Keratinocyte (primary cell): ENCODE results near the gene GPS1. TPM values are rescaled to one million over a fixed set of nuclear protein-coding genes. Genes with fewer than 3 reads are reported as not detected.

Experiments used
- DNase-seq: peaks from one replicate; pipeline ENCODE4 v3.0.0-alpha.2; 2011; ENCODE audit warnings: low read depth, missing footprints, low spot score
- FAIRE-seq: peaks from 2 replicates; lab custom pipeline; 2011; peaks lifted over from hg19 to GRCh38; lab: Jason Lieb, UNC
- H2AFZ ChIP-seq: 2 replicates; pipeline ENCODE4 v1.6.0; 2012; ENCODE audit warnings: low read length, control low read depth, inconsistent platforms; ENCODE audit not compliant: control insufficient read depth
- H3K27ac ChIP-seq: 2 replicates; pipeline ENCODE4 v1.5.1; 2011; ENCODE audit warnings: low read length; ENCODE audit not compliant: control insufficient read depth, insufficient read depth
- H3K27me3 ChIP-seq: 3 replicates; pipeline ENCODE4 v1.6.0; 2011; ENCODE audit warnings: low read length; ENCODE audit not compliant: control insufficient read depth, insufficient read depth; ENCODE audit errors: extremely low read depth
- H3K36me3 ChIP-seq, 2 experiments: 2 replicates in 1 of 2; 3 replicates in 1 of 2; pipeline ENCODE4 v1.5.1; 2011; ENCODE audit warnings: low read length in 2 of 2, mild to moderate bottlenecking in 1 of 2; ENCODE audit not compliant: control insufficient read depth in 2 of 2, insufficient read depth in 2 of 2; ENCODE audit errors: extremely low read depth in 1 of 2
- H3K4me1 ChIP-seq: 3 replicates; pipeline ENCODE4 v1.5.1; 2011; ENCODE audit warnings: low read length; ENCODE audit not compliant: control insufficient read depth, insufficient read depth; ENCODE audit errors: extremely low read depth
- H3K4me2 ChIP-seq: 3 replicates; pipeline ENCODE4 v1.6.0; 2011; ENCODE audit warnings: low read depth, low read length; ENCODE audit not compliant: control insufficient read depth, insufficient read depth; ENCODE audit errors: extremely low read depth
- H3K4me3 ChIP-seq, 3 experiments: fragments of 200-600 bp in 1 of 3; sonication (generic) in 1 of 3; 2 replicates in 2 of 3; 3 replicates in 1 of 3; pipeline ENCODE4 v1.5.1; 2011 to 2016; ENCODE audit warnings: low read length in 3 of 3, mild to moderate bottlenecking in 3 of 3, control low read depth in 2 of 3, inconsistent platforms in 1 of 3, low read depth in 1 of 3, mixed read lengths in 1 of 3, mixed run types in 1 of 3, moderate library complexity in 1 of 3; ENCODE audit not compliant: control insufficient read depth in 2 of 3, insufficient read depth in 2 of 3; ENCODE audit errors: extremely low read depth in 1 of 3
- H3K79me2 ChIP-seq: 2 replicates; pipeline ENCODE4 v1.6.0; 2012; ENCODE audit warnings: low read length; ENCODE audit not compliant: control insufficient read depth, insufficient read depth
- H3K9ac ChIP-seq: 3 replicates; pipeline ENCODE4 v1.6.0; 2011; ENCODE audit warnings: low read length; ENCODE audit not compliant: control insufficient read depth, insufficient read depth; ENCODE audit errors: extremely low read depth
- H3K9me1 ChIP-seq: 3 replicates; pipeline ENCODE4 v1.6.0; 2011; ENCODE audit warnings: low read length; ENCODE audit not compliant: control insufficient read depth, insufficient read depth; ENCODE audit errors: extremely low read depth
- H3K9me3 ChIP-seq: 2 replicates; pipeline ENCODE4 v1.5.1; 2012; ENCODE audit warnings: low read depth, low read length; ENCODE audit not compliant: control insufficient read depth
- H4K20me1 ChIP-seq: 3 replicates; pipeline ENCODE4 v1.6.0; 2011; ENCODE audit warnings: low read length; ENCODE audit not compliant: control insufficient read depth, insufficient read depth; ENCODE audit errors: extremely low read depth
- CTCF ChIP-seq, 3 experiments: IDR thresholded peaks in 1 of 3; conservative IDR thresholded peaks in 1 of 3; optimal IDR thresholded peaks in 1 of 3; 2 replicates in 2 of 3; 3 replicates in 1 of 3; pipeline versions ENCODE3 to v1.5.1; 2011; ENCODE audit warnings: low read length in 3 of 3, mild to moderate bottlenecking in 3 of 3, moderate library complexity in 2 of 3, control low read depth in 1 of 3, inconsistent platforms in 1 of 3; ENCODE audit not compliant: insufficient read depth in 2 of 3; ENCODE audit errors: extremely low read depth in 1 of 3
- EZH2 ChIP-seq: IDR thresholded peaks from one replicate; pipeline ENCODE4 v1.6.1; 2012; ENCODE audit warnings: inconsistent platforms, mild to moderate bottlenecking, low read length, moderate library complexity
- dilution Hi-C: fragments of 300-500 bp; cut with MboI; formaldehyde crosslinking; loops from one replicate; pipeline ENCODE4 v1.7.0; 2020; ENCODE audit warnings: low sequenced_read_pairs; ENCODE audit not compliant: extremely low pct_ligation_motif_present
- polyA plus RNA-seq, 5 experiments: library from polyadenylated mRNA; depleted of rRNA in 3 of 5; stranded (reverse) in 3 of 5; stranded (forward) in 1 of 5; unstranded in 1 of 5; fragments of >200 nt; gene quantifications; 1 replicate in 1 of 5; 2 replicates in 3 of 5; 3 replicates in 1 of 5; pipeline versions ENCODE4 v1.2.1 to v1.2.3, GENCODE V29; 2011 to 2012; ENCODE audit warnings: missing spikeins in 2 of 5, low read depth in 1 of 5, low replicate concordance in 1 of 5

Gene GPS1
- polyA plus RNA-seq, 1 donor (not counting 4 experiments of a cell fraction or from before 2014, with no cell fraction given), result 60.4 TPM

- no peaks in the 10 kb centered on the region for H3K79me2 ChIP-seq
- no peaks in the 10 kb centered on the region for H3K9me3 ChIP-seq
- H3K4me2 ChIP-seq, result no peak overlapping the region
- H3K9ac ChIP-seq, result no peak overlapping the region
- FAIRE-seq (no peak), DNase-seq (no peak)
- peaks cover 0 to 1% of the 10 kb centered on the region in 2 experiments for H3K36me3 ChIP-seq
- H3K4me3 ChIP-seq, result no peak overlapping the region
- no peaks in the 10 kb centered on the region for H3K27me3 ChIP-seq
- H3K4me1 ChIP-seq, result peaks cover 4% of the 10 kb centered on the region
- no peak for TF ChIP-seq EZH2
- dilution Hi-C loops, result no loop called here
- no peaks in the 10 kb centered on the region for H4K20me1 ChIP-seq
- no peak overlapping the region for H2AFZ ChIP-seq
- no peaks in the 10 kb centered on the region for H3K9me1 ChIP-seq
- no peak overlapping the region for H3K27ac ChIP-seq
These were observed 9.0 kb upstream of the GPS1 start for GRCh38 chr17:82042649-82043048.

- Histone ChIP-seq H4K20me1 (no peaks in the 10 kb centered on the region), H3K4me1 (no peaks in the 10 kb centered on the region), H3K36me3 (peaks cover 4% of the 10 kb centered on the region in 2 experiments), H3K9me1 (no peaks in the 10 kb centered on the region), H3K27ac (no peak overlapping the region), H3K79me2 (no peaks in the 10 kb centered on the region), H3K27me3 (no peaks in the 10 kb centered on the region), H2AFZ (no peak overlapping the region), H3K9ac (no peak overlapping the region), H3K9me3 (no peaks in the 10 kb centered on the region), H3K4me3 (no peak overlapping the region), H3K4me2 (no peak overlapping the region)
- dilution Hi-C loops, result no loop called here
- DNase-seq (no peak), FAIRE-seq (no peak)
- no peak for TF ChIP-seq CTCF (optimal IDR thresholded peaks at IDR 0.05 in 1 of 3, IDR thresholded peaks at IDR 0.05 in 1 of 3, conservative IDR thresholded peaks at IDR 0.05 in 1 of 3; ENCODE audit: extremely low read depth in 1 of 3, insufficient read depth in 2 of 3, low read length in 3 of 3)
- TF ChIP-seq EZH2, result no peak
These were observed 8.2 kb upstream of the GPS1 start for GRCh38 chr17:82043507-82043906.

- Histone ChIP-seq H3K4me2 (no peak overlapping the region), H4K20me1 (no peaks in the 10 kb centered on the region), H3K4me1 (peaks cover 5% of the 10 kb centered on the region), H3K27me3 (no peaks in the 10 kb centered on the region), H3K9me1 (no peaks in the 10 kb centered on the region), H3K4me3 (no peak overlapping the region), H3K27ac (no peak overlapping the region), H3K36me3 (peaks cover 5 to 10% of the 10 kb centered on the region in 2 experiments), H3K9me3 (no peaks in the 10 kb centered on the region), H2AFZ (no peak overlapping the region), H3K79me2 (peaks cover 6% of the 10 kb centered on the region), H3K9ac (no peak overlapping the region)
- DNase-seq, result no peak
- FAIRE-seq, result no peak
- dilution Hi-C loops, result no loop called here
- TF ChIP-seq EZH2 (no peak), CTCF (optimal IDR thresholded peaks at IDR 0.05 in 1 of 3, IDR thresholded peaks at IDR 0.05 in 1 of 3, conservative IDR thresholded peaks at IDR 0.05 in 1 of 3; ENCODE audit: extremely low read depth in 1 of 3, insufficient read depth in 2 of 3, low read length in 3 of 3) (no peak)
These were observed 5.7 kb upstream of the GPS1 start for GRCh38 chr17:82045936-82046484.
